Activated CD4-positive, CD25-positive, alpha-beta regulatory T cell (primary cell): ENCODE results near the gene KIRREL3.

Source experiments
- DNase-seq, 4 experiments: peaks; one replicate each; lab custom pipeline; 2025; lab: John Stamatoyannopoulos, UW

The KIRREL3 gene

DNA sequence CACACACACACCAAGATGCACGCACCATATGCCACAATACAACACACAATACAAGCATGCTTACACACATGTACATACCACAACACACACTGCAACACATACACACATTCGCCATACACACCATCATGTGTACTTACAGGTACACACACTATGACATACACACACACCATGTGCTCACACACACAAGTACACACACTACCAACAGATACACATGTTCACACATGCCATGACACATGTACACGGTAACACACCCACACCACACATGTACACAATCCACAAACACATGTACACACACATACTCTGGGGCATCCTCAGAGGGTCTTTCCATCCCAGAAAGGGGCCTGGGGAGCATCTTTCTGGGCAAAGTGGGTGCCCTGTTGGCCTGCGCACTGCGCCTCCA is 562.8 kb downstream of the KIRREL3 start:
- DNase-seq, result no peak

DNA sequence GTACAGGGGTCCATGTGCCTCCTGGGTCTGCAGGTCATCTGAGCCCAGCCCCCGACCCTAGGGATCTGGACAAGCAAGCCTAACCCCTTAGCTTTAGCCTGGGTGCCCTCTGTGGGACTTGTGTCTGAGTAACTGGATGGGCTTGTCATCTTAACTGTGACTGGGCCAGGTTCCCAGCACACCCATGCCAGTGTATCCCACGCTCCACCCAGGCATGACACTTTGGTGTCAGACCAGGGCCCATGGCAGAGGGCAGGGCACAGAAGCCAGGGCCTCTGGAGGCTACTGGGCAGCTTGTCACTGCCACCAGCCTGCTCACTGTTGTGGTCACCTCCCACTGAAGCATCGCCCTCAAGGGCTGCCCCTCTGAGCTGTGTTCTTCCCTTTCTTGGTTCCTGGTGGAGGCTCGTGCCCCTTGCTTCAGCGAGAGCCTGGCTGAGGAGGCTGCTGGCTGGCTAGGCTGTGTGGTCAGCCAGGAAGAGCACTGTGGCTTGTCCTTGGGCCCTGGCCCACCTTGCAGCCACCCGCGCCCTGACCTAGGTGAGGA is 564.3 kb downstream of the KIRREL3 start:
- no peak for DNase-seq

DNA sequence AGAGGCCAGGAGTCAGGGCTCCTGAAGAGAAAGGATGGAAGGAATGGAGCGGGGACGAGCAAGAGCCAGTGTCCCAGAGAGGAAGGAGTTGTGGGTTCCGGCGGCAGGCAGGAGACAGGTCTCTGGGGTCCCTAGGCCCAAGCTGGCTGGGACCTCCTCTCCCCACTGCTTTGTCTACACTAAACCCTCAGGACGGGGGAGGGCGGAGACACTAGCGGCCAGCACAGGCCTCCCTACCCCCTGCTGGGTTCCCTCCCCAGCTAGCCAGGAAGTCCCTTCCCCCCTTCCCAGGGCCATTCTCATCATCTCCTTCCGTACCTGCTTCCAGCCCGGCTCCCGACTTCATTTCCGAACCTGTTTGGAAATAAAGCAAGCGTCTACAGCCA is 565.6 kb downstream of the KIRREL3 start:
- no peak for DNase-seq

DNA sequence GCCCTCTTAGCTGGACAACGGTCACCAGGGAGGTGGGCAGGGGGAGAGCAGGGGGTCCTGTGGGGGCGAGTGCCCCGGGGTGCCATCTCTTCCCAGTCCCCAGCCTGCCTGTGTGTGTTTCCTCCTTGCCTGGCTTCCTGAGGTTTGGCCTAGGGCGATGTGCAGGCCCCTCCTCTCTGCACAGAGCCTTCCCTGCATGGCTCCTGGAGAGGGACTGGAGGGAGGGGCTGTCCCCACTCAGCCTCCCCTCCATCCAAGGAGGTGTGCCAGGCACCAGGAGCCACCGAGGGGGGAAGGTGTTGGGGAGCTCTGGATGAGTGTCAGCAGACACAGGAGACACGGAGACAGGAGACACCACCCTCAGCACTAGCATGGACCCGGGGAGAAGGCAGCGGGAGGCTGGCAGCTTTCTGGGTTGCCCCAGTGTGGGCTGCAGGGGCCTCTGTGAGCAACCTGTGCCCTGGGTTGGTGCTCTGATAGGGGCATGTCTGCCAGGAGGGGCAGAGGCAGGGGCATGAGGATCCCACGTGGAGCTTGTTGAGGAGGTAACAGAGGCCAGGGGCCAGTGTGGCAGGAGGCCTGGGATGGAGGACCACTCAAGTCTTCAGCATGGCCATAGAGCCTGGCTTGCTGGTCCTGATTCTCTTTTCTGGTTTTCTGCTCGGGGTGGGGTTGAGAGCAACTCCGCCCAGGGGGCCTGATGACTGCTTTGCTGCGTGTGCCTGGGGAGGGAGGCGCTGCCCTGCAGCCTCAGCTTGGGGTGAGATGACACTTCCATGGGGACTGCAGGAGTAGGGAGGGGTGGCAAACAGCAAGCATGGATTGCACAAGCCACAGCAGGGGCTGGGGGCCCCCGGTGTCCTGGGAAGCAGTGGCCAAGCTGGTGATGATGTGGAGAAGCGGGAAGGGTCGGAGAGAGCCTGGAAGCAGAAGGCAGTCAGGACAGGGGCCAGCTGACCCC is 566.3 kb downstream of the KIRREL3 start:
- no peak for DNase-seq

DNA sequence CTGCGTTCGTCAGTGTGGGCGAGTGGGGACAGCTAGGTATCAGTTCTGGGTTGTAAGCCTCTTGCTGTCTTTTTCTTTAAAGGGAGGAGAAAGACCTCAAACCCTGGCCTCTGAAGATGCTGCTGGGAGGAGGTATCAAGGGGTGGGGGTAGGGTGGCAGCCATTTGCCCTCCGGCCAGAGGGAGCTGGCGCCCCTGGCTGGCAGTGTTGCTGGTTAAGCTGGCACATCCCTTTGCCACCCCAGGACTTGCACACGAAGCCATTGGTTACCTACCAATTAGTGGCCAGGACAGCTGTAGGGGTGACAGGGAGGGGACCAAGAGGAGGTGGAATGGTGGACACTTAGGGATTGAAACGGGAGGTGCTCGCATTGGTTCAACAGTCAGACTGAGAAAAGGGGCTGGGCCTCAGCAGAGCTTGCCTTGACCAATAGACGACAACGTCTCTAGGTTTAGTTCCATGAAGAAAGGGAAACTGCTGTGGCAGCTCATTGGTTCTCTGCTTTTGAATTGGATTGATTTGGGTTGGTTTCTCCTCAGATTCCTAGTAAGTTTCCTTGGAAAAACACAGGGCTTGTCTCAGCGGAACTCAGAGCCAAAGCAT is 567.2 kb downstream of the KIRREL3 start:
- DNase-seq, result no peak

DNA sequence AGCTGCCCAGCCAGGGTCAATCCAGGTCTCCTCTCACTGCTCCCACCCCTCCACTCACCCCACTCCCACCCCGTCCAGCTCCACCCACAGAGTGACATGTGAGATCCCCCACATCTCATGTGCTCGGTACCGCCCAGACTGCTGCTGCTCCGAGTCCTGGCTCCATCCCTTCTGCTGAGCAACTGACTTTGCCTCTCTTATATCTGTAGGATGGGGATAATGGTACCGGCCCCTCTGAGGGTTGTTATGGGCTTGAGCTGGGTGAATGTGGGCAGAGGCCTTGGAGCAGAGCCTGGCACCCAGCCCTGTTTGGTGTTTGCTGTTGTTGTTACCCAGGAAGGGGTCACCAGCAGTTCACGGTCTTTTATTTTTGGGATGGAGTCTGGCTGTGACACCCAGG is 568.0 kb downstream of the KIRREL3 start:
- no peak for DNase-seq

DNA sequence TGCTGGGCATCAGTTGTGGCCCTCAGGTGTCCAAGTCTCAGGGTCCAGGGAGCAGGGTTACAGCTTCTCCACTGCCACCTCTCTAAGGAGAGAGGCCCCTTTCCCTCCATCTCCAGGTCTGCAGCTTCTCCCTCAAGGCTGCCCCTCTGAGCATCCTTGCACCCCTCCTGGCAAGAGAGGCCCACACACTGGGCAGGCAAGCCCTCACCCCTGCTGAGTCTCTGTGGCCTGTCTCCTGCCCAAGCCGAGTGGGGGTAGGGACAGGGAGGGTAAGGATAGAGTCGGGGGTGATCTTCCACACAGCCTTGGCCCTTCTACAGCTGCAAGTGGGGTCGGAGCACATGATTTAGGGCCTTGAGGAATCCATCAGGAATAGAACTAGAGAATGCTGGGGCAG is 568.5 kb downstream of the KIRREL3 start:
- DNase-seq, result no peak

DNA sequence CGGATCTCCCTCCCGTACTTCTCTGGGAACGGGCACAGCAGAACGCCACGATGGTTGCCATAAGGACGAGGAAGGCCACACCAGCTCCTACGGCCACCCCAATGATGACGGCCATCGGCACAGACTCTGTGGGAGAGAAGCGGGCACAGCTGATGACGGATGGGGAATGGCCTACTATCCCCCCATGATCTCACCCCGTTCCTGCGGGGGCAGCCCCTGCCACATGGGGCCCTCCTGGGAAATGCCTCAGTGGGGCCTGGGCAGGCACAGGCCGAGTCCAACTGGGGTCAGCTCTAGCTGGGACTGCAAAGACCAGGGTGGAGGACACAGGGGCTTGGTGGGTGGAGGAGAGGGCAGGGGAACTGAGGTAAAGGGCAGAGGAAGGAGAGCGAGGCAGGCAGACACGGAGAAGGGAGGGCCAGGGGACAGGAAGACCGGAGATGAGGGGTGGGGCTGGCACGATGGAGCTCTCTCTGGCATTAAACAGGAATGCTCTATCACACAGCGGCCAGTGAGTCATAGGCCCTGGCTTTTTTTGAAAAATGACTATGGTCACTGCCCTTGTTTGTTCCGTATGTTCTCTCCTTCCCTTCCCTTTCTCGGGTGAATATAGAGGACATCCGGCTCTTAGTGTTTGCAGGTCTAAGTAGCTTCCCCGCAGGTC is 569.0 kb downstream of the KIRREL3 start:
- DNase-seq, result no peak

DNA sequence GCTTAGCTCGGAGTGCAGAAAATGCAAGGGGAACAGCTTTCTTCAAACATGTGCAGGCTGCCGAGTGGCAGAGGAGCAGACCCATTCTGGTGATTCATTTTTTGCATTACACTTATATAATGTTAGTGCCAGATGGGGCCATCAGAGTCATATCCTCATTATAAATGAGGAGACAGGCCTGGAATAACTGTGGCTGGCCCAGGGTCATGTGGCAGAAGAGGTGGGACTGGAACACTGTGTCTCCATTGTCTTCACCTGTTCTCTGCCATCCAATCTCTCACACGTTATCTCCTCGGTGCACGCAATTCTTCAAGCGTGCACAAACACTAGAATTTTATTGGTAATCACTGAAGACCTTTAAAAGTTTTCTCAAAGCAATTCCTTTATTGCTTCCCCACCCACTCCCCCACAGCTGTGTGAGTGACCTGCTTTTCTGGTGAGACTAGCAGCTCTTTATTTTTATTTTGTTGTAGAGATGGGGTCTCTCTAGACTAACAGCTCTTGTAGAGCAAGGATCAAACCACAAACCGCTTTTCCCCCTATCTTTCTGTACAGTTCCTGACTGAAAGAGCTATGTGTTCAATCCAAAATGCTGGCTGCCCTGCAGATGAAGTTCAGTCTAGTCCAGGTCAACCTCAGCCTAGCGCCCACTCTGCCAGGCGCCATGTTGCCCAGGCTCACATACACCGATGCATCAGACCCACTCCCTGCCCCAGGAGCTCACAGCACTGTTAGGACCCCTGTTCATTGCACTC is 569.8 kb downstream of the KIRREL3 start:
- no peak for DNase-seq

DNA sequence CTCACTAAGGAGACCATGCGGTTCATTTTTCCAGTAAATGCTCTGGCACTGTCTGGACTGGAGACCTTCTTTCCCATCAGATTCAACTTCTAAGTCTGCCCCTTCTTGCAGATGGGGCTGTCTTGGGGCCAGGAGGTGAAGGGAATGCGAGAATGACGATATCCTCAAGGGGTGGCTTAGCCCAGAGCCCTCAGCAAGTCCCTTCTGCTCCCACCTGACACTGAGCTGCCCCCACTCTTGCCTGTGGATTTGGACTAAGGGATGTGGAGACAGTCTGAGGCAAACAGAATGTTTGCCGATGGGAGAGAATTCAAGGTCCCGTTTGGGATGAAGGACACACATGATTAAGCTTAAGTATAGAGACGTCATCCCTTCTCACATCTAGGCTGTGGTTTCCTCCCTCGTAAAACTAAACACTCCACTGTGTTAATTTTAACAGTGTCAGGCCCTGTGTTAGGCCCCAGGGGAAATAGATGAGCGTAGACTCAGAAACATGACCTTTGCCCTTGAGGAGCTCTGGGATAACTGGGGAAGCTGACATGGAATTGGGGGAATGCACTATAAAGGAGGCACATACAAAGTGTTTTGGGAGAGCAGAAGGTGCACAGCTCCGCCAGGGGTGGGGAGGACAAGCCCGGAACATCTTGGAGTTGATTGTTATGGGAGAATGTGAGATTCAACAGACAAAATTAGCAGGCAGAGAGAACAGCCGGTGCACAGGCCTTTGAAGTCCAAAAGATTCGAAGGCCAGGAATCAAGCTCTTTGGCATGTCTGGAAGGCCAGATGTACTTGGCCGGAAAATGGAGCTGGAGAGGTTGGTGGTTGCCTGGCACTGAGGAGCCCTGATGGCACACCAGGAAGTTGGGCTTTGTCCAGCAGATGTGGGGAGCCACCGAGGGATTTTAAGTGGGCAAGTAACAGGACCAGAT is 573.5 kb downstream of the KIRREL3 start:
- DNase-seq, result no peak

DNA sequence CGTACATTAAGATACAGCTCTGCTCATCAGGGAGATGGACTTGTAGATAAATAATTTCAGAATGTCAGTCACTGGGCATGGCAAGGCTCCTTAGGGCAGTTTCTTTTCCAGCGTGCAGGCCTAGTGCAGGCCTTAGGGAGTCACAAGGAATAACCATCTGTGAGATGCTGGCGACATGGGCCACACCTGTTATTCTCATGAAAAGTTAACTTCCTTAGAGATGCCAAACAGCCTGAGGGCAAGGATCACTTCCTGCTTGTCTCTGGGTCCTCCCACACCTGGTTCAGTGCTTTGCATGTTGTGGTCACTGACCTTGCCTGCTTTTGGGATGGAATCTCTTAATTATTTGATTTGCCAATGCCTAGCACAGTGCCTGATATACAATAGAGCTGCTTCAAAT is 574.5 kb downstream of the KIRREL3 start:
- no peak for DNase-seq

DNA sequence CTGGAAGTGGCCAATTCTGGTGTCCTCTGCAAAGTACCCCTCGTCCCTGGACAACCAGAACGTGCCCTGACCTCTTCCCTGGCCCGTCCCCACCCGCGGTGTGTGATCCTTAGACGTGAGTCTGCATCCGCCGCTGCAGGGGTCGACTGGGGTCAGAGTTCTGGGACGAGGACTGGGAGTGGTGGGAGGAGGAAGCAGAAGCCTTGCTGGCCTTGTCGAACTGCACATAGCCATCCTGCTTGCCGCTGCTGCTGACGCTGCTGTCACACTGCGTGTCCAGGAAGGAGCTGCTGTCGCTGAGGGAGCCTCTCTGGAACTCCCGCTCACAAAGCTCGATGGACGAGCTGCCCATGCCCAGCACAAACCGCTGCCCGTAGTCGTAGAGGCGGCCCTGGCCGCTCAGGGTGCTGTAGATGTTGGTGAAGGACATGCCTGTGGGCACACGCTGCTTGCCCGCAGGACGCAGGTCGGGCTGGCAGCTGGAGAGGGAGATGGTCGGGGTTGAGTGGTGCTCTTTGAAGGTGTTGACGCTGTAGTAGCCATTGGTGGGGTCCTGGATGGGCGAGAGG is 576.0 kb downstream of the KIRREL3 start:
- no peak for DNase-seq

DNA sequence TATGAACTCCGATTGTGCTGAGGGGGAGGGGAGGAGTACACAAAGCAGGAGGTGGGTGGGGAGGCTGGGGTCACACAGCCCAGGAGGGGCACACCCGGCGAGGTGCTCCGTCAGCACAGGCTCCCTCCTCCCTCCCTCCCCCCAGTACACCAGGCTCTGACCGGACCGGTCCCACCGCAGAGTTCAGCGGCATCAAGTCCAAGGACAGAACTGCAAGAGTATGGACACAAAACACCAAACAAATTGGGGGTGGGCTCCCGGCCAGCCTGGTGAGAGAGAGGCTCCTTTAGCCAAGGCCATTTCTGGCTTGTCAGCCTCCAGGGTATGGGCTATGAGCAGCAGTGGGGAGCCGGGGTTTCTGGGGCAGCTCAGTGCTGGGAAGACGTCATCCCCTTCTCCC is 576.8 kb downstream of the KIRREL3 start:
- DNase-seq, result no peak

DNA sequence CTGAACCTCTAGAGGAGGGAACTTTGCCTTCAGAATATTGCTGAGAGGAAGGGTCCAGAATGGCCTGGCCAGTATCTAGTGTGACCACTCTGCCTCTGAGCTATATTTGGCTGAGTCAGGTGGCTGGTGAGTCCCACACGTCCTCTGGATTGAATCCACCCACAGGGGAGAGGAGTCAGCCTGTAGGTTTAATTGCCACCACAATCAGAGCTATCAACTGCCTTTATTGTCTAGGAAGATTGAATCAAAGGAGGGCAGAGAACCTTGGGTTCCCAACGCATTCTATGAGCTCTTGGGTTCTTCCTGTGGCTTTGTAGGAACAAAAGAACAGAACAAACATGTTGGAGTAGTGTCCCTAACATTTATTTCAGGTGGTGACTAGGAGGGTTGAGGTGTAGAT is 577.4 kb downstream of the KIRREL3 start:
- no peak for DNase-seq

DNA sequence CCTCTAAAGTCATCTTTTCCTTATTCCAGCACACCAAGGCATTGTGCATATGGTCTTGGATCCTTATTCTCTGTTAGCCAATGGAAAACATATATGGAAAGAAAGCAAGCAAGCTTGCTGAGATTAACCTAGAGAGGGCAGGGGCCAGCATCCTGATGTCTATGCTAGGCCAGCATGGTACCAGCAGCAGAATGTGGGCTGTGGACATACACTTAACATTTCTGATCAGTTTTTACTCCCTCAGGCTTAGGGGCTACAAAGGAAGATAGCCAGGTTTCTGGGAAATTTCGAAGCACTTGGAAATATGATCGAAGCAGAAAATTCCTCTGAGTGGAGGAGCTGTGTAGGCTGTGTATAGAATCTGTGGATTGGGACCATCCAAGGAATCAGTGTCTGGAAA is 578.1 kb downstream of the KIRREL3 start:
- DNase-seq, result no peak

DNA sequence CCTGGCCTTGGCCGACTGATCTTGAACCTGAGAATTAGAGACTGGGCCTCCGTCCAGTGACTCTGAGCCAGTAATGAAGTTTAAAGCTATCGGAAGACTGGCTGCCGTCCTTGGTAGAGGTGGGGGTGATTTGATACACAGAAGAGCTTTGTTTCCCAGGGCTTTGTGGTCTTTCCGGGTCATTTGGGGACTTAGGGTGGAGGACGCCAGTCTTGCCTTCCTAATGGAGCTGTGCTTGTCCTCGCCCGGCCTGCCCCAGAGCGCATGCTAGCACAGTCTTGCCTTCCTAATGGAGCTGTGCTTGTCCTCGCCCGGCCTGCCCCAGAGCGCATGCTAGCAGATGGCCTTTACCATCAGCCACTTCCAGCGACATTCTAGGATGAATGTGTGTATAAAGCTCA is 579.3 kb downstream of the KIRREL3 start:
- no peak for DNase-seq

DNA sequence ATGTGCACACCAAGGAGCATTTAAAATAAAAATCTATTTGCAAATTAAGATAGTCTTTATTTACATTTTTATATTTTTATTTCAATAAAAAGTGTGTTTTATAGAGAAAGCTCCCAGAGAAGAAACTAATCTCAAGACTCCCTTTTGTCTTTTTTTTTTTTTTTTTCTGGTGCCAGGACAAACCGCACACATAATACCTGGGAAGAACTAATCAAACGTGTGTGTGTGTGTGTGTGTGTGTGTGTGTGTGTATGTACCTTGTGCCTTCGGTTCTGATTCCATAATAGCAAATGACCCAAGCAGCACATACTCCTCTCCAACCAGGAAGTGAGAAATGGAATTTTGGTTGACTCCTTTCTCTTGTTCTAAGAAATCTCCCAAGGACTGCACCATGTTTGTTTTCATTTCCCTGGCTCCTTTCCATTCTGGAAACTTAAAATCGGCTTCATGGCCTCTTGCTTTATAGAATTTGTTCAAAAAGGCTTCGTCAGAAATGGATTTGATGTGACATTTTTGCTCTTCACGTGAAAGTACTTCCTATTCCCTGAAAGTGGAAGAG is 579.8 kb downstream of the KIRREL3 start:
- DNase-seq, result no peak

DNA sequence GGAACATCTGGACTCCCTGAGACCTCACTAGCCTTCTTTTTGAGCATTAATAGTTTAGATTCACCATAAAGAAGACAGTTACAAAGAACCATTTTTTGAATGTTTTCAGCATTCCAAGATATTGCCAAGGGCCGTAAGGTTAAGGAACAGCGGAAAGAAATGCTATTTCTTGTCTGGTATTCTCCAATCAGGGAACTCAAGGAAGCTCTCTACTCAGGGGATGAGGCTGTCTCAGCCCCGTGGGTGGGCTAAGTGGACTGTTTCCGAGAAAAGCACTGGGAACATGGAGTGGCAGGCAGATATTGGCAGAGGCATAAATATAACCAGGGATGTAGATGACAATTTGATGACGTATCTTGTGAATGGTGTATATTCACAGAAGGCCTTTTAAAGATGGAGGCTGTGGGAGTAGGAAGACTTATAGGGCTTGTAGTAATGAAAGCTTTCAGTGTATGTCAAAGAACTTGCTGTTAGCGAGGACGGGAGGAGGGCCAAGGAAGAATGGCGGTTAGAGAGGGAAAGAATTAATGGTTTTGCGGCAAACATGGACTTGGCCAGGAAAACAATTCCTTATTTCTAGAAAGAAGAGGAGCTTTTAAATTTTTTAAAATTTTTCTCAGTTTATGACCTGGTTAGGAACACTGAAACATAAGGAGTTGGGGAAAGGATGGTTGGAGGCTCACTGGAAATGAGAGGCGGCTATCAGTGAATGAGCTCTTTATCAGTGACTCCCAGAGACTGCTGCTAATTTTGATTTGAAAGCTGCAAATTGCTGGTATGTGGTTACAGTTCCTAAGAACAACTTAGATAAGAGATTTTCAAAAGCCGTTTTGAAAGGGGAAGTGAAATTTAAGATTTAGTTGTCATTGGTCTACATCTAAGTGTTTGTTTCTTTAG is 580.5 kb downstream of the KIRREL3 start:
- DNase-seq, result no peak

DNA sequence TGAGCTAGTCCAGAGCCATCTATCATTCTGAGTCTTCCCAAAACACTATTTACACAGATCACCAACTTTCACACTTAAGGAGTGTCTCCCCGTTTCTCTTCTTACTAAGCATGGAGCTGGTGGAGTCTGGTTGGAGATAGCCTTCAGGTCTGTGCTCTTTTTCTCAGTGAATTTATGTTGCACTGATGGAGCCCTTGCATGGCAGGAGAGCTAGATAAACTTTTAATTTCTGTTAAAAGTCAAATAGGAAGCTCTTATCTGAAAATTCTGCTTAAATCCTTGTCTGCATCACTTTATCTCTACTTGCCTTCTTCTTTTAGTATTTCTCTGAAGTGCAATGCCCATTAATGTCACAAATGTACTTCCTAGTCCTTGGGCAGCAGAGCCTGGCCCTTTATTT is 581.7 kb downstream of the KIRREL3 start:
- no peak for DNase-seq
